Upper lobe of left lung (tissue), 6 donors: ENCODE results near the gene LRP1B. TPM values are rescaled to one million over a fixed set of nuclear protein-coding genes. Genes with fewer than 3 reads are reported as not detected.

ENCODE experiments used
- ATAC-seq, 2 donors: fragments of 200-7000 bp; cut with Tn5 transposase; one replicate each; pipeline ENCODE4 v1.9.1; 2022; ENCODE audit warnings: mild to moderate bottlenecking in 2 of 2, moderate library complexity in 2 of 2; ENCODE audit not compliant: low FRiP score in 2 of 2
- DNase-seq, 2 donors: peaks; one replicate each; pipeline ENCODE4 v3.0.0-alpha.2; 2019 to 2020
- H3K27ac ChIP-seq, 4 donors: fragments of 200-600 bp; sonication (generic); one replicate each; pipeline ENCODE4 v1.5.1; 2016 to 2019
- H3K27me3 ChIP-seq, 4 donors: fragments of 200-600 bp; sonication (generic); one replicate each; pipeline ENCODE4 v1.5.1; 2017 to 2019
- H3K36me3 ChIP-seq, 4 donors: fragments of 200-600 bp; sonication (generic); one replicate each; pipeline ENCODE4 v1.5.1; 2016 to 2019
- H3K4me1 ChIP-seq, 4 donors: fragments of 200-600 bp; sonication (generic); one replicate each; pipeline ENCODE4 v1.5.1; 2018 to 2019
- H3K4me3 ChIP-seq, 4 donors: fragments of 200-600 bp; sonication (generic); one replicate each; pipeline ENCODE4 v1.5.1; 2017 to 2019; ENCODE audit warnings: mild to moderate bottlenecking in 2 of 4, moderate library complexity in 1 of 4
- H3K9me3 ChIP-seq, 4 donors: fragments of 200-600 bp; sonication (generic); one replicate each; pipeline ENCODE4 v1.5.1; 2018 to 2019
- EP300 ChIP-seq, 4 donors: sonication (generic); formaldehyde crosslinking; IDR thresholded peaks; one replicate each; pipeline ENCODE4 v1.5.1; 2017; ENCODE audit warnings: antibody characterized with exemption in 4 of 4, control low read depth in 2 of 4
- POLR2A ChIP-seq, 4 donors: fragments of 450-650 bp; IDR thresholded peaks; one replicate each; pipeline ENCODE4 v1.5.1; 2016 to 2017; ENCODE audit warnings: antibody characterized with exemption in 4 of 4, mild to moderate bottlenecking in 2 of 4
- POLR2AphosphoS5 ChIP-seq, 2 donors: sonication (generic); formaldehyde crosslinking; IDR thresholded peaks; one replicate each; pipeline ENCODE4 v1.5.1; 2017; ENCODE audit warnings: antibody characterized with exemption in 2 of 2
- WGBS, 2 donors: methylation state at CpG; one replicate each; pipeline ENCODE4 v1.1.5; 2017 to 2018; 5-methylcytosine and 5-hydroxymethylcytosine counted together
- total RNA-seq, 6 donors: library from RNA; depleted of rRNA in 4 of 6; stranded (reverse); fragments of >200 nt in 4 of 6; gene quantifications; one replicate each; pipeline versions ENCODE4 v1.1.0 to v1.2.1, GENCODE V29; 2016 to 2021
- TF ChIP-seq, protein P1 (sequence below), 6 experiments: fragments of 450-650 bp in 4 of 6; fragments of 200-600 bp in 2 of 6; sonication (generic) in 2 of 6; IDR thresholded peaks; one replicate each; pipeline ENCODE4 v1.5.1; 2016 to 2019; ENCODE audit warnings: antibody characterized with exemption in 6 of 6
- donor health status: DM: no; HTN: no; CAD: no; lungs with moderate emphysema.
- donor health status: DM: no; HTN: yes; CAD: no; lungs with severe emphysema.

The LRP1B gene
- total RNA-seq, 6 donors from 2014 or later = under 0.01 to 0.46 (median 0.11) TPM

DNA sequence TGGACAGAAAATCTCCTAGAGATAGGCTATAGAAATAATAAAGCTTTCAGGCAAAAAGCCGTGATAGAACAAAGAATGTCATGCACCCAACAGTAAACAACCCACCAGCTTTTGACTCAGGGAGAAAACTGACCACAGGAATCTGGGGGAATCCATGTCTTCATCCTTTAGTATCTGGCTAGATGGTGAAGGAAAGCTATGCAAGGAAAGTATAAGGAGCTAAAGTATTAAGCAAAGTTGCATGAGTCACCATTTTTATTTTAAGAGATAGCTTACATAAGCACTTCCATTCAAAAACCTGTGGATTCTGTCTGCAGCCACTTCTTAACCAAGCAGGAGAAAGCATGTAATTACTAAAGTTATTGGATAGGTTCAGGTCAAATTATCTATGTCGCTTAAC is 363.8 kb downstream of the LRP1B start:
- no peak overlapping the region for H3K27ac ChIP-seq
- H3K4me1 ChIP-seq = no peaks in the 10 kb centered on the region
- WGBS, 2 donors = 70 to 77% methylated on average over 2 of the region's 2 CpGs

DNA sequence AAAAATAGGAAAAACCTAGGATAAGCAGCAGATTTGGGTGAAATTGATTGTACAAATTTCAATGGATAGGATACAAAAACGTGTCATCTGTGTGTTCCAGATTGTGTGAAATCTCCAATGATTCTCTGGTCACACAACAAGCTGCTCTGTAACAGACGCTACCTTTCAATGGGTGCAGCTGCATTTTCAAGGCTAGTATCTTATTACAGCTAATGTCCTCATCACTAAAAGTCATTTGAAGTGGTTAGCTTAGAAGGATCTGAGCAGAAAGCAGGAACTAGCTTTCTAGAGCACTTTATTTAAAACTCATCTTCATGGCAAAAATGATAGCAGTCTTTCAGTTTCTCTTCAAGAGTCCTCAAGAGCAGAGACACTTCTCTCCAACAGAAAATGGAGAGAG is 364.6 kb downstream of the LRP1B start:
- H3K4me3 ChIP-seq = no peak overlapping the region
- 52 to 53% methylated on average over 2 of the region's 2 CpGs for WGBS, 2 donors
- H3K4me1 ChIP-seq = no peaks in the 10 kb centered on the region
- DNase-seq (no peak), ATAC-seq (no peak)
- no peak overlapping the region for H3K27ac ChIP-seq
- no peaks in the 10 kb centered on the region for H3K9me3 ChIP-seq
- H3K36me3 ChIP-seq = no peaks in the 10 kb centered on the region
- TF ChIP-seq, protein P1, sequence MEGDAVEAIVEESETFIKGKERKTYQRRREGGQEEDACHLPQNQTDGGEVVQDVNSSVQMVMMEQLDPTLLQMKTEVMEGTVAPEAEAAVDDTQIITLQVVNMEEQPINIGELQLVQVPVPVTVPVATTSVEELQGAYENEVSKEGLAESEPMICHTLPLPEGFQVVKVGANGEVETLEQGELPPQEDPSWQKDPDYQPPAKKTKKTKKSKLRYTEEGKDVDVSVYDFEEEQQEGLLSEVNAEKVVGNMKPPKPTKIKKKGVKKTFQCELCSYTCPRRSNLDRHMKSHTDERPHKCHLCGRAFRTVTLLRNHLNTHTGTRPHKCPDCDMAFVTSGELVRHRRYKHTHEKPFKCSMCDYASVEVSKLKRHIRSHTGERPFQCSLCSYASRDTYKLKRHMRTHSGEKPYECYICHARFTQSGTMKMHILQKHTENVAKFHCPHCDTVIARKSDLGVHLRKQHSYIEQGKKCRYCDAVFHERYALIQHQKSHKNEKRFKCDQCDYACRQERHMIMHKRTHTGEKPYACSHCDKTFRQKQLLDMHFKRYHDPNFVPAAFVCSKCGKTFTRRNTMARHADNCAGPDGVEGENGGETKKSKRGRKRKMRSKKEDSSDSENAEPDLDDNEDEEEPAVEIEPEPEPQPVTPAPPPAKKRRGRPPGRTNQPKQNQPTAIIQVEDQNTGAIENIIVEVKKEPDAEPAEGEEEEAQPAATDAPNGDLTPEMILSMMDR (IDR thresholded peaks at IDR 0.05) = no peak
- TF ChIP-seq POLR2AphosphoS5 (IDR thresholded peaks at IDR 0.05) (no peak), EP300 (IDR thresholded peaks at IDR 0.05) (no peak), POLR2A (IDR thresholded peaks at IDR 0.05) (no peak)
- H3K27me3 ChIP-seq = no peaks in the 10 kb centered on the region

More for the DNA sequence above, 363.8 kb downstream of the LRP1B start:
- Histone ChIP-seq H3K36me3 (no peaks in the 10 kb centered on the region), H3K27me3 (no peaks in the 10 kb centered on the region), H3K4me3 (no peak overlapping the region), H3K9me3 (no peaks in the 10 kb centered on the region)
- ATAC-seq (no peak), DNase-seq (no peak)
- no peak for TF ChIP-seq EP300 (IDR thresholded peaks at IDR 0.05)
- no peak for TF ChIP-seq POLR2AphosphoS5 (IDR thresholded peaks at IDR 0.05)
- TF ChIP-seq, protein P1 (IDR thresholded peaks at IDR 0.05) = no peak
- no peak for TF ChIP-seq POLR2A (IDR thresholded peaks at IDR 0.05)

DNA sequence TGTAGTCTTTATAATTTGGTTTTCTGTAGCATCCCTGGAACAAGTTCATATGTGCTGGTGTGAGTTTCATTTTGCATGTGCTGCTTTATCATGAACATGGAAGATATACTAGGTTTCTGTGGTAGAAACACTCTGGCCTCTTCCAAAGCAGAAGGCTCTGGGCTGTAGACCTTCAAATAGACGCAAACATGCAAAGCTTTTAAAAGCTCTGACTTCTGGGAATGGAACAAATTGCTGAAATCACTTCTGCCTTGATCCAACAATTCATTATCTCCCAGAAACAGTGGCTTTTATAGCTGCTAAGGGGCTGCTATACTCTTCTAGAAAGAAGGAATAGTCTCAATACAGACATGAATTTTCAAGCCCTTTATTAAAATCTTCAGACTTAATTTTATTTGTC is 382.2 kb downstream of the LRP1B start:
- DNase-seq (no peak), ATAC-seq (no peak)
- Histone ChIP-seq H3K9me3 (no peaks in the 10 kb centered on the region), H3K36me3 (no peaks in the 10 kb centered on the region), H3K27ac (no peak overlapping the region), H3K4me1 (no peaks in the 10 kb centered on the region), H3K27me3 (no peaks in the 10 kb centered on the region), H3K4me3 (no peak overlapping the region)
- TF ChIP-seq, protein P1 (IDR thresholded peaks at IDR 0.05) = no peak
- TF ChIP-seq EP300 (IDR thresholded peaks at IDR 0.05) = no peak
- TF ChIP-seq POLR2A (IDR thresholded peaks at IDR 0.05) = no peak
- no peak for TF ChIP-seq POLR2AphosphoS5 (IDR thresholded peaks at IDR 0.05)
- WGBS, 2 donors = 79 to 95% methylated on average over 1 of the region's 1 CpG

DNA sequence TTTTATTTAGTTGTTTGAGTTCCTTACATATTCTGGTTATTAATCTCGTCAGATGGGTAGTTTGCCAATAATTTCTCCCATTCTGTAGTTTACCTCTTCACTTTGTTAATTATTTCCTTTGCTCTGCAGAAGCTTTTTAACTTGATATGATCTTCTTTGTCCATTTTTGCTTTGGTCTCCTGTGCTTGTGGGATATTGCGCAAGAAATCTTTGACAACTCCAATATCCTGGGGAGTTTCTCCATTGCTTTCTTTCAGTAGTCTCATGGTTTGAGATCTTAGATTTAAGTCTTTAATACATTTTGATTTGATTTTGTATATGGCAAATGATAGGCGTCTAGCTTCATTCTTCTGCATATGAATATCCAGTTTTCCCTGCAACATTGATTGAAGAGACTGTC is 389.2 kb downstream of the LRP1B start:
- Histone ChIP-seq H3K9me3 (no peaks in the 10 kb centered on the region), H3K4me3 (no peak overlapping the region), H3K36me3 (no peaks in the 10 kb centered on the region), H3K27me3 (no peaks in the 10 kb centered on the region), H3K4me1 (no peaks in the 10 kb centered on the region), H3K27ac (no peak overlapping the region)
- no peak for TF ChIP-seq EP300 (IDR thresholded peaks at IDR 0.05)
- no peak for TF ChIP-seq POLR2AphosphoS5 (IDR thresholded peaks at IDR 0.05)
- TF ChIP-seq, protein P1 (IDR thresholded peaks at IDR 0.05) = no peak
- TF ChIP-seq POLR2A (IDR thresholded peaks at IDR 0.05) = no peak
- DNase-seq = no peak
- 62 to 77% methylated on average over 3 of the region's 3 CpGs for WGBS, 2 donors
- ATAC-seq = no peak

DNA sequence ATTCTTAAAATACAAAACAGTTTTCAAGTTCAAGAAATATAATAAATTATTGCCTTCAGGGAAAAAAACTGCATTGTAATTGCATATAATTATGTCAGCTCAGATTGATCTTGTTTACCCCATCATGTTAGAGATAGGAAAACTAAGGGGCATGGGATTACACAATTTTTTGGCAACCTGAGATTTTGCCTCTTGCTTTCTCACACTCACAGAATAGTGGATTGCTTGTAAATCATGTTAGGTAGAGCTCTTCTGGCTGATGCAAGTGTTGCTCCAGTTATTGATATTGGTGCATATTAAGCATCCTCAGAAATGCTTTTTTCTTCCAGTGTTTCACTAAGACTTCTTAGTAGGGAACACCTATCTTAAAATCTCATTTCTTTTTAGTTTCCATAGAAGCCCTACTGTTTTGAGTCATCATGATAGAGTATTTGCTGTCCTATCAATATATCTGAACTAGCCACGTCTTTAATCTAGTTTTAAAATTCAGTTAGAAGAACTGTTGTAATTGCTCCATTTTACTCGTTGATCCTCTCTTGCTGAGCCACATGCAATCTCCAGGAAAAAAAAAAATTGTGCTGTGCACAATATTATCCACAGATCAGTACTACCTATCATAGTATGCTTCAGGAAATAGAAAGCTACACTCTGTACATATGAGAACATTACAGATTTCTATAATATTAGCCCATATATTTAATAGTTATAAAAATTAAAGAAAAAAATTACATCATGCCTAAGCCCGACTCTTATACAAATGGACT is 393.1 kb downstream of the LRP1B start:
- TF ChIP-seq, protein P1 (IDR thresholded peaks at IDR 0.05) = no peak
- no peak for TF ChIP-seq POLR2AphosphoS5 (IDR thresholded peaks at IDR 0.05)
- TF ChIP-seq EP300 (IDR thresholded peaks at IDR 0.05) = no peak
- no peak for TF ChIP-seq POLR2A (IDR thresholded peaks at IDR 0.05)
- no peaks in the 10 kb centered on the region for H3K9me3 ChIP-seq
- no peak for ATAC-seq
- H3K4me3 ChIP-seq = no peak overlapping the region
- no peaks in the 10 kb centered on the region for H3K4me1 ChIP-seq
- no peak overlapping the region for H3K27ac ChIP-seq
- no peaks in the 10 kb centered on the region for H3K36me3 ChIP-seq
- no peaks in the 10 kb centered on the region for H3K27me3 ChIP-seq
- WGBS, 2 donors = 40 to 44% methylated on average over 3 of the region's 3 CpGs
- DNase-seq = no peak
